GM19238 (cell line): Measurements from ENCODE around the gene ZNF513.
A peak's percentile ranks its signal among the peaks of the same experiment; 100 is the strongest.
"Not testable (repeated sequence)": the region's sequence is repeated elsewhere in the genome, so short reads cannot be mapped to it uniquely, and the experiment has no call there.

Source experiments
- DNase-seq: peaks from one replicate; pipeline ENCODE4 v3.0.0; 2011; ENCODE audit warnings: low spot score; ENCODE audit not compliant: insufficient read length

The ZNF513 gene

GRCh38 chr2:27380626-27381545 lies at the start of gene ZNF513:
ZNF513 (minus strand) TSS chr2:27380734; CDS start chr2:27380526, 208 bp downstream.
- DNase-seq: peak; percentile 91

- peak; percentile 83 for DNase-seq
These were observed 48.5 kb upstream of the ZNF513 start for GRCh38 chr2:27428978-27429541.

- DNase-seq: peak; percentile 90
These were observed 47.9 kb upstream of the ZNF513 start, which contains the start of gene NRBP1 for GRCh38 chr2:27428213-27428977. NRBP1 (plus strand) TSS chr2:27428631; CDS start chr2:27433274, 4,643 bp downstream.

GRCh38 chr2:27427863-27428212 lies 47.3 kb upstream of the ZNF513 start:
- DNase-seq: no peak

- not testable (repeated sequence) for DNase-seq
These were observed 44.5 kb upstream of the ZNF513 start for GRCh38 chr2:27425039-27425438.

GRCh38 chr2:27422958-27423357 lies 42.4 kb upstream of the ZNF513 start:
- DNase-seq: no peak

- DNase-seq: no peak
These were observed 41.2 kb upstream of the ZNF513 start for GRCh38 chr2:27421660-27422250.

GRCh38 chr2:27420996-27421395 lies 40.5 kb upstream of the ZNF513 start:
- no peak for DNase-seq

- no peak for DNase-seq
These were observed 35.6 kb upstream of the ZNF513 start for GRCh38 chr2:27416151-27416550.

- no peak for DNase-seq
These were observed 32.1 kb upstream of the ZNF513 start for GRCh38 chr2:27412419-27413152.

- peak; percentile 87 for DNase-seq
These were observed 29.0 kb upstream of the ZNF513 start, which contains the start of gene PPM1G for GRCh38 chr2:27409321-27410073. PPM1G (minus strand) TSS chr2:27409591; CDS start chr2:27409422, 169 bp downstream.

- peak; percentile 18 for DNase-seq
These were observed 28.2 kb upstream of the ZNF513 start for GRCh38 chr2:27408601-27409320.

GRCh38 chr2:27407798-27408491 lies 27.4 kb upstream of the ZNF513 start:
- no peak for DNase-seq

- DNase-seq: no peak
These were observed 20.0 kb upstream of the ZNF513 start for GRCh38 chr2:27400348-27401135.

- DNase-seq: no peak
These were observed 18.4 kb upstream of the ZNF513 start for GRCh38 chr2:27398962-27399361.

- DNase-seq: no peak
These were observed 12.7 kb upstream of the ZNF513 start for GRCh38 chr2:27393225-27393624.

GRCh38 chr2:27390822-27391679 lies 10.5 kb upstream of the ZNF513 start:
- no peak for DNase-seq
